IMR-90 (cell line): ENCODE data around the gene MYOCD. TPM values are rescaled to one million over a fixed set of nuclear protein-coding genes. Genes with fewer than 3 reads are reported as not detected.

Experiments used
- ATAC-seq: fragments of 200-7000 bp; cut with Tn5 transposase; 2 replicates; pipeline ENCODE4 v1.9.1; 2020; ENCODE audit warnings: low read depth, mild to moderate bottlenecking, moderate library complexity
- BruUV-seq: library from RNA; stranded (reverse); fragments of 400-500 nt; replicated peaks from 2 replicates; lab custom pipeline; 2021; lab: Mats Ljungman, UMichigan
- CTCF ChIA-PET: fragments of 300-600 bp; formaldehyde crosslinking; extraction: SDS; loops from one replicate; lab custom pipeline; 2021; ENCODE audit warnings: antibody characterized with exemption; lab: Yijun Ruan, JAX
- POLR2A ChIA-PET: fragments of 300-600 bp; sonication (Branson Sonifier 250); formaldehyde crosslinking; loops from one replicate; lab custom pipeline; 2022; ENCODE audit warnings: antibody characterized with exemption; ENCODE audit not compliant: unreplicated experiment; lab: Charles Lee
- DNase-seq: peaks from one replicate; pipeline ENCODE4 v3.0.0; 2013
- H2AFZ ChIP-seq: replicated peaks from 2 replicates; pipeline ENCODE3; 2013; ENCODE audit warnings: low read length, mild to moderate bottlenecking; ENCODE audit not compliant: poor library complexity
- H2AK5ac ChIP-seq: 2 replicates; pipeline ENCODE4 v1.6.1; 2013; ENCODE audit warnings: low read depth, low read length, inconsistent platforms
- H2AK9ac ChIP-seq: replicated peaks from 2 replicates; pipeline ENCODE3; 2013; ENCODE audit warnings: mild to moderate bottlenecking, low read depth, low read length, moderate library complexity; ENCODE audit not compliant: poor library complexity
- H2BK120ac ChIP-seq: 2 replicates; pipeline ENCODE4 v1.6.1; 2013; ENCODE audit warnings: low read depth, low read length, inconsistent platforms
- H2BK15ac ChIP-seq: 3 replicates; pipeline ENCODE4 v1.6.1; 2013; ENCODE audit warnings: low read depth, low read length, inconsistent platforms
- H2BK20ac ChIP-seq: 2 replicates; pipeline ENCODE4 v1.6.1; 2013; ENCODE audit warnings: low read depth, mild to moderate bottlenecking, inconsistent platforms, low read length, moderate library complexity
- H2BK5ac ChIP-seq: 2 replicates; pipeline ENCODE4 v1.6.1; 2013; ENCODE audit warnings: mild to moderate bottlenecking, low read depth, low read length, inconsistent platforms; ENCODE audit not compliant: poor library complexity, severe bottlenecking
- H3K14ac ChIP-seq: replicated peaks from 2 replicates; pipeline ENCODE4 v1.6.1; 2013; ENCODE audit warnings: low read depth, low read length, inconsistent platforms
- H3K18ac ChIP-seq: 2 replicates; pipeline ENCODE4 v1.6.1; 2013; ENCODE audit warnings: low read depth, low read length, control low read depth
- H3K23ac ChIP-seq: 2 replicates; pipeline ENCODE4 v1.6.1; 2013; ENCODE audit warnings: low read depth, low read length, inconsistent platforms
- H3K27ac ChIP-seq: 2 replicates; pipeline ENCODE4 v1.5.1; 2013; ENCODE audit warnings: mild to moderate bottlenecking, control low read depth, low read length; ENCODE audit not compliant: insufficient read depth
- H3K27me3 ChIP-seq: 2 replicates; pipeline ENCODE4 v1.6.1; 2013; ENCODE audit warnings: low read length; ENCODE audit not compliant: control insufficient read depth, insufficient read depth
- H3K36me3 ChIP-seq: 2 replicates; pipeline ENCODE4 v1.6.1; 2013; ENCODE audit warnings: low read length, mixed read lengths; ENCODE audit not compliant: control insufficient read depth, insufficient read depth
- H3K4ac ChIP-seq: 2 replicates; pipeline ENCODE4 v1.6.1; 2013; ENCODE audit warnings: low read depth, low read length, inconsistent platforms
- H3K4me1 ChIP-seq: 2 replicates; pipeline ENCODE4 v1.6.1; 2013; ENCODE audit warnings: low read length, mixed read lengths; ENCODE audit not compliant: control insufficient read depth, insufficient read depth
- H3K4me2 ChIP-seq: 2 replicates; pipeline ENCODE4 v1.6.1; 2013; ENCODE audit warnings: low read depth, mild to moderate bottlenecking, control low read depth, low read length, moderate library complexity
- H3K4me3 ChIP-seq: 2 replicates; pipeline ENCODE4 v1.5.1; 2013; ENCODE audit warnings: low read depth, mild to moderate bottlenecking, control low read depth, low read length, moderate library complexity; ENCODE audit not compliant: insufficient read depth
- H3K56ac ChIP-seq: 2 replicates; pipeline ENCODE4 v1.6.1; 2013; ENCODE audit warnings: low read length, inconsistent platforms; ENCODE audit not compliant: insufficient read depth; ENCODE audit errors: extremely low read depth
- H3K79me1 ChIP-seq, 2 experiments: 2 replicates each; pipeline ENCODE4 v1.6.1; 2013; ENCODE audit warnings: low read length in 2 of 2, inconsistent platforms in 1 of 2, low read depth in 1 of 2
- H3K9ac ChIP-seq: 2 replicates; pipeline ENCODE4 v1.6.1; 2013; ENCODE audit warnings: low read depth, low read length, control low read depth
- H3K9me1 ChIP-seq: 2 replicates; pipeline ENCODE4 v1.6.1; 2013; ENCODE audit warnings: low read length, inconsistent platforms; ENCODE audit not compliant: insufficient read depth
- H3K9me3 ChIP-seq: 2 replicates; pipeline ENCODE4 v1.6.1; 2013; ENCODE audit warnings: low read length; ENCODE audit not compliant: control insufficient read depth, insufficient read depth
- H4K20me1 ChIP-seq: 2 replicates; pipeline ENCODE4 v1.6.1; 2013; ENCODE audit warnings: low read length, inconsistent platforms; ENCODE audit not compliant: insufficient read depth
- H4K5ac ChIP-seq: 2 replicates; pipeline ENCODE4 v1.6.1; 2013; ENCODE audit warnings: mild to moderate bottlenecking, low read depth, low read length, control low read depth
- H4K8ac ChIP-seq, 2 experiments: 2 replicates each; pipeline ENCODE4 v1.6.1; 2013; ENCODE audit warnings: low read depth in 2 of 2, low read length in 2 of 2, control low read depth in 1 of 2, inconsistent platforms in 1 of 2
- H4K91ac ChIP-seq: 2 replicates; pipeline ENCODE4 v1.6.1; 2013; ENCODE audit warnings: low read depth, low read length, inconsistent platforms; ENCODE audit not compliant: insufficient read depth
- BHLHE40 ChIP-seq: fragments of 150-350 bp; IDR thresholded peaks from 2 replicates; pipeline ENCODE4 v1.6.1; 2016; ENCODE audit warnings: mild to moderate bottlenecking, low read depth, low read length
- CEBPB ChIP-seq: IDR thresholded peaks from 2 replicates; pipeline ENCODE4 v1.6.1; 2012; ENCODE audit warnings: low read depth, low read length, improper control_type of control experiment
- CHD1 ChIP-seq: IDR thresholded peaks from 2 replicates; pipeline ENCODE4 v1.6.1; 2012; ENCODE audit warnings: low read depth, low read length, improper control_type of control experiment
- CTCF ChIP-seq: conservative IDR thresholded peaks from 2 replicates; pipeline ENCODE4 v1.5.1; 2012; ENCODE audit warnings: mild to moderate bottlenecking, low read depth, low read length, improper control_type of control experiment
- FOS ChIP-seq: fragments of 150-350 bp; IDR thresholded peaks from 2 replicates; pipeline ENCODE4 v1.6.1; 2016; ENCODE audit warnings: low read depth, low read length
- MAFK ChIP-seq: IDR thresholded peaks from 2 replicates; pipeline ENCODE4 v1.6.1; 2012; ENCODE audit warnings: low read depth, low read length, improper control_type of control experiment
- MAZ ChIP-seq: IDR thresholded peaks from 2 replicates; pipeline ENCODE4 v1.6.1; 2012; ENCODE audit warnings: low read depth, mild to moderate bottlenecking, low read length, improper control_type of control experiment, moderate library complexity, borderline replicate concordance
- MXI1 ChIP-seq: IDR thresholded peaks from 2 replicates; pipeline ENCODE4 v1.6.1; 2012; ENCODE audit warnings: low read depth, mild to moderate bottlenecking, low read length, moderate library complexity, borderline replicate concordance
- NFE2L2 ChIP-seq: fragments of 150-350 bp; IDR thresholded peaks from 2 replicates; pipeline ENCODE4 v1.6.1; 2016; ENCODE audit warnings: low read depth, mild to moderate bottlenecking, low read length
- POLR2A ChIP-seq: IDR thresholded peaks from 2 replicates; pipeline ENCODE4 v1.6.1; 2012; ENCODE audit warnings: mild to moderate bottlenecking, low read depth, low read length
- RAD21 ChIP-seq: IDR thresholded peaks from 2 replicates; pipeline ENCODE4 v1.6.1; 2012; ENCODE audit warnings: low read length, improper control_type of control experiment
- RCOR1 ChIP-seq: IDR thresholded peaks from 2 replicates; pipeline ENCODE4 v1.6.1; 2012; ENCODE audit warnings: mild to moderate bottlenecking, low read length, improper control_type of control experiment; ENCODE audit not compliant: insufficient replicate concordance
- RFX5 ChIP-seq: IDR thresholded peaks from 2 replicates; pipeline ENCODE4 v1.8.0; 2012; ENCODE audit warnings: low read depth, mild to moderate bottlenecking, low read length, moderate library complexity
- SMC3 ChIP-seq: fragments of 150-350 bp; IDR thresholded peaks from 2 replicates; pipeline ENCODE4 v1.6.1; 2016; ENCODE audit warnings: low read depth, mild to moderate bottlenecking, antibody characterized with exemption, low read length, moderate library complexity
- WGBS, 2 experiments: methylation state at CpG; one replicate each; pipeline versions ENCODE4 v1.1.5 to v1.1.7; 2013; ENCODE audit warnings: missing lambda C conversion rate in 2 of 2; ENCODE audit not compliant: insufficient read length in 1 of 2; ENCODE audit errors: extremely low coverage in 2 of 2; 5-methylcytosine and 5-hydroxymethylcytosine counted together
- dilution Hi-C: fragments of 300-500 bp; cut with HindIII; formaldehyde crosslinking; loops from one replicate; pipeline ENCODE4 v1.14.3; 2018; ENCODE audit warnings: low sequenced_read_pairs; ENCODE audit not compliant: unreplicated experiment
- in situ Hi-C: fragments of 300-500 bp; cut with MboI; formaldehyde crosslinking; loops from 3 replicates; pipeline ENCODE4 v1.14.3; 2019; ENCODE audit warnings: low sequenced_read_pairs, inconsistent platforms, mixed read lengths
- intact Hi-C: fragments of 100-400 bp; cut with micrococcal nuclease; formaldehyde crosslinking; loops from 2 replicates; pipeline ENCODE4 v1.10.0; 2022
- polyA plus RNA-seq, 3 experiments: library from polyadenylated mRNA; depleted of rRNA; stranded (reverse); fragments of >200 nt; gene quantifications; 2 replicates each; pipeline ENCODE4 v1.2.3, GENCODE V29; 2012; ENCODE audit warnings: low replicate concordance in 1 of 3
- total RNA-seq: library from RNA; depleted of rRNA; stranded (reverse); fragments of >200 nt; gene quantifications from 2 replicates; pipeline ENCODE4 v1.2.3, GENCODE V29; 2012
- TF ChIP-seq, protein P1 (sequence below): fragments of 150-350 bp; IDR thresholded peaks from 2 replicates; pipeline ENCODE4 v1.6.1; 2017; ENCODE audit warnings: mild to moderate bottlenecking, antibody characterized with exemption, low read length, low read depth
- TF ChIP-seq, protein P2 (sequence below): fragments of 150-350 bp; IDR thresholded peaks from 2 replicates; pipeline ENCODE4 v1.6.1; 2016; ENCODE audit warnings: low read depth, mild to moderate bottlenecking, low read length, moderate library complexity, borderline replicate concordance

MYOCD gene
- total and polyA plus RNA-seq, 2 of the 4 experiments (the other 2 are of a cell fraction) = 10.6 to 20.1 TPM

GRCh38 chr17:12659500-12659899, 6.2 kb upstream of the MYOCD start:
- no peak overlapping the region for H3K9ac ChIP-seq
- H3K4me3 ChIP-seq = no peak overlapping the region
- H3K4me2 ChIP-seq = no peak overlapping the region
- H2BK15ac ChIP-seq = no peak overlapping the region
- no peak for TF ChIP-seq POLR2A
- TF ChIP-seq MAFK = no peak
- no peak for TF ChIP-seq BHLHE40
- no peak for TF ChIP-seq RAD21
- TF ChIP-seq, protein P1, sequence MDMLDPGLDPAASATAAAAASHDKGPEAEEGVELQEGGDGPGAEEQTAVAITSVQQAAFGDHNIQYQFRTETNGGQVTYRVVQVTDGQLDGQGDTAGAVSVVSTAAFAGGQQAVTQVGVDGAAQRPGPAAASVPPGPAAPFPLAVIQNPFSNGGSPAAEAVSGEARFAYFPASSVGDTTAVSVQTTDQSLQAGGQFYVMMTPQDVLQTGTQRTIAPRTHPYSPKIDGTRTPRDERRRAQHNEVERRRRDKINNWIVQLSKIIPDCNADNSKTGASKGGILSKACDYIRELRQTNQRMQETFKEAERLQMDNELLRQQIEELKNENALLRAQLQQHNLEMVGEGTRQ = no peak
- TF ChIP-seq RCOR1 = no peak
- TF ChIP-seq, protein P2, sequence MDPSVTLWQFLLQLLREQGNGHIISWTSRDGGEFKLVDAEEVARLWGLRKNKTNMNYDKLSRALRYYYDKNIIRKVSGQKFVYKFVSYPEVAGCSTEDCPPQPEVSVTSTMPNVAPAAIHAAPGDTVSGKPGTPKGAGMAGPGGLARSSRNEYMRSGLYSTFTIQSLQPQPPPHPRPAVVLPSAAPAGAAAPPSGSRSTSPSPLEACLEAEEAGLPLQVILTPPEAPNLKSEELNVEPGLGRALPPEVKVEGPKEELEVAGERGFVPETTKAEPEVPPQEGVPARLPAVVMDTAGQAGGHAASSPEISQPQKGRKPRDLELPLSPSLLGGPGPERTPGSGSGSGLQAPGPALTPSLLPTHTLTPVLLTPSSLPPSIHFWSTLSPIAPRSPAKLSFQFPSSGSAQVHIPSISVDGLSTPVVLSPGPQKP = no peak
- TF ChIP-seq MAZ = peak; percentile 37; the same call in 1 of the 2 replicates
- TF ChIP-seq NFE2L2 = no peak
- TF ChIP-seq CTCF = no peak
- TF ChIP-seq RFX5 = no peak
- TF ChIP-seq MXI1 = no peak
- TF ChIP-seq FOS = 0 out of 2 replicates have a peak, but pooled peaks have one; percentile 14
- TF ChIP-seq SMC3 = no peak; the same call in 1 of the 2 replicates
- TF ChIP-seq CEBPB = peak; percentile 90
- TF ChIP-seq CHD1 = no peak
- H3K9me1 ChIP-seq = no peaks in the 10 kb centered on the region; the same call in 1 of the 2 replicates
- no peaks in the 10 kb centered on the region for H3K27me3 ChIP-seq
- no peak overlapping the region for H2BK5ac ChIP-seq
- no CpG with 5 or more reads among the region's 1 CpG for WGBS, 2 experiments
- dilution Hi-C loops = no loop called here
- H2AK9ac ChIP-seq = no peak overlapping the region
- H2BK20ac ChIP-seq = no peak overlapping the region
- POLR2A ChIA-PET = no interaction called here
- H3K4me1 ChIP-seq = peaks cover 7% of the 10 kb centered on the region
- H4K20me1 ChIP-seq = no peaks in the 10 kb centered on the region
- H3K9me3 ChIP-seq = no peaks in the 10 kb centered on the region
- in situ Hi-C loops = no loop called here
- intact Hi-C loops = no loop called here
- H2AFZ ChIP-seq = no peak overlapping the region
- H3K79me1 ChIP-seq = peaks cover 4 to 5% of the 10 kb centered on the region in 2 experiments; a peak in 3 of 4 replicates
- BruUV-seq = no TSS peak
- ATAC-seq = peak; percentile 87
- no peak overlapping the region; the same call in 1 of the 2 replicates for H2BK120ac ChIP-seq
- CTCF ChIA-PET = no interaction called here
- H4K91ac ChIP-seq = no peak overlapping the region
- H3K56ac ChIP-seq = no peak overlapping the region
- H3K36me3 ChIP-seq = no peaks in the 10 kb centered on the region
- no peak overlapping the region for H2AK5ac ChIP-seq
- no peak overlapping the region; the same call in 1 of the 2 replicates for H3K4ac ChIP-seq
- no peak overlapping the region for H4K5ac ChIP-seq
- no peak overlapping the region for H3K18ac ChIP-seq
- peak; percentile 90 for DNase-seq
- H3K23ac ChIP-seq = no peak overlapping the region
- no peak overlapping the region for H3K14ac ChIP-seq
- no peak overlapping the region for H4K8ac ChIP-seq
- no peak overlapping the region for H3K27ac ChIP-seq
